Adipocyte (in vitro differentiated cells): ENCODE results near the gene ANKRD55.
"Not testable (repeated sequence)": the region's sequence is repeated elsewhere in the genome, so short reads cannot be mapped to it uniquely, and the experiment has no call there.

Experiments
- DNase-seq: peaks from one replicate; pipeline ENCODE4 v3.0.0-alpha.2; 2015; ENCODE audit warnings: low read depth
- H3K27me3 ChIP-seq: replicated peaks from 2 replicates; pipeline ENCODE4 v1.7.0; 2013; ENCODE audit warnings: mild to moderate bottlenecking, low read length, moderate library complexity; ENCODE audit not compliant: control insufficient read depth, insufficient read depth
- H3K36me3 ChIP-seq: 2 replicates; pipeline ENCODE4 v1.7.0; 2013; ENCODE audit warnings: low read length, mild to moderate bottlenecking, moderate library complexity; ENCODE audit not compliant: control insufficient read depth, insufficient read depth, severe bottlenecking
- H3K4me1 ChIP-seq: 2 replicates; pipeline ENCODE4 v1.7.0; 2013; ENCODE audit warnings: mild to moderate bottlenecking, low read length, moderate library complexity; ENCODE audit not compliant: control insufficient read depth, insufficient read depth
- H3K4me3 ChIP-seq: 2 replicates; pipeline ENCODE4 v1.7.0; 2013; ENCODE audit warnings: mild to moderate bottlenecking, low read length, moderate library complexity
- H3K9ac ChIP-seq: 2 replicates; pipeline ENCODE4 v1.7.0; 2013; ENCODE audit warnings: mild to moderate bottlenecking, low read length, moderate library complexity
- H3K9me3 ChIP-seq: 2 replicates; pipeline ENCODE4 v1.7.0; 2013; ENCODE audit warnings: mild to moderate bottlenecking, low read length, moderate library complexity; ENCODE audit not compliant: control insufficient read depth

Gene ANKRD55

DNA sequence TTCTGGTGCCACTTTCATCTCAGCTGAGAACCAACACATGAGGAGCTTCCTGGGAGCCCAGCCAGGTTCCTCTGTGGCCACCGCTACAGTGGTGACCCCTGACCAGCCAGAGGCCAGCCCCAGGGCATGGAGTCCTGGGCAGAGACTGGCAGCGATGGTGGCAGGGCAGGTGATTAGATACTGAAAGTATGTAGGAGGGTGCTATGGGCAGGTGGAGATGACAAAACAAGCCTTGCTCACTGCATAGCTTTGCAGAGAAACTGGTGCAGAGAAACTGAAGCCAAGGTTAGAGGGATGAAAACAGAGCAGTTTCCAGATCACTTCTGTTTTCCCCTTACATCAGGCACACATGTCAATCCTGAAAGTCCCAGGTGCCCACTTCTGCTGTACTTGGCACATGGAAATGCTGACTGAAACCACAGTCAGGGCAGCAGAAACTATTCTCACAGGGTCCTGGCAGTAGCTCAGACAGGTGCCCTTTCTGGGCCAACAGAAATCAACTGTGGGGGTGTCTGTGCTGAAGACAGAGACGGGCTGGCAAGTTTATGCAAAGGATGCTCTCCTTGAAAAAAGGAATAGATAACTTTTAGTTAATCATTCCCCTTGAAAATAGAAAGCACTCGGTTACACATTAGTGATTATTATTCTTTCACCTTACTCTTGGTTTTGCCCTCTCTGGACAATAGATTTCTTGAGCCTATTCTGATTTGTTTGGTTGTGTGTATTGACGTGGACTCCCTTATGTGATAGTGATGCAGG is 90.3 kb downstream of the ANKRD55 start:
- Histone ChIP-seq H3K4me1 (no peaks in the 10 kb centered on the region), H3K9me3 (no peaks in the 10 kb centered on the region), H3K4me3 (no peak overlapping the region), H3K9ac (no peak overlapping the region), H3K36me3 (no peaks in the 10 kb centered on the region), H3K27me3 (no peaks in the 10 kb centered on the region)
- DNase-seq, result no peak

DNA sequence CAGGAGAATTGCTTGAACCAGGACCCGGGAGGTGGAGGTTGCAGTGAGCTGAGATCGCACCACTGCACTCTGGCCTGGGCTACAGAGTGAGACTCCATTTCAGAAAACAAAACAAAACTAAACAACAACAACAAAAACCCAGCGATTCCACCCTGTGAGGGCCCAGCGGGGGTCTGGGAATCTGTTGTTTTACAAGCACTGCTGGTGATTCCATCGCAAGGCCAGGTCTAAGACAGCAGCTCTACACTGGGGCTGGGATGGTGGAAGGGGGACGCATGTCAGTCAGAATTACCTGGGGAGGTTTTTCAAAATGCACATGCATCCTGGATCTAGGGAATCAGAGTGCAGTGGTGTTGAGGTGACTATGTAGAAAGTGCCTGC is 90.9 kb downstream of the ANKRD55 start:
- Histone ChIP-seq H3K27me3 (no peaks in the 10 kb centered on the region), H3K36me3 (no peaks in the 10 kb centered on the region), H3K4me1 (no peaks in the 10 kb centered on the region), H3K9me3 (no peaks in the 10 kb centered on the region), H3K9ac (no peak overlapping the region), H3K4me3 (no peak overlapping the region)
- no peak for DNase-seq

DNA sequence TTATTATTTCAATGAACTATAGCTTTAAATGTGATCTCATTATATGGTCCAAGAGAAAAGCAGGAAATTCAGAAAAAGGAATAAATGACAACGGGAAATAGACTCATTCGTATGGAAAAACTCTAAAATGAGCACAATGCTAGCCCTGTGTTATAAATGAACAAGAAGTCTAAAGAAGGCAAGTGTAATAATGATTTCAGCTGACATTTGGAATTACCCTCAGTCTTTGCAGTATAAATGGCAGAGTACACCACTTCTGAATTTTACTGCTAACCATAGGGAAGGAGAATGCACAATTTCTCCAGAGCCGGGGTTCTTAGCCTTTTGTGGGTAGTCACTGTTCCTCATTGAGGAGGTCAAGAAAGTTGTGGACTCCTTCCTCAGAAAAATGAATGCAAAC is 93.1 kb downstream of the ANKRD55 start:
- no peaks in the 10 kb centered on the region for H3K4me1 ChIP-seq
- H3K27me3 ChIP-seq, result no peaks in the 10 kb centered on the region
- no peaks in the 10 kb centered on the region for H3K36me3 ChIP-seq
- DNase-seq, result no peak
- no peak overlapping the region for H3K9ac ChIP-seq
- H3K9me3 ChIP-seq, result no peaks in the 10 kb centered on the region
- H3K4me3 ChIP-seq, result no peak overlapping the region

DNA sequence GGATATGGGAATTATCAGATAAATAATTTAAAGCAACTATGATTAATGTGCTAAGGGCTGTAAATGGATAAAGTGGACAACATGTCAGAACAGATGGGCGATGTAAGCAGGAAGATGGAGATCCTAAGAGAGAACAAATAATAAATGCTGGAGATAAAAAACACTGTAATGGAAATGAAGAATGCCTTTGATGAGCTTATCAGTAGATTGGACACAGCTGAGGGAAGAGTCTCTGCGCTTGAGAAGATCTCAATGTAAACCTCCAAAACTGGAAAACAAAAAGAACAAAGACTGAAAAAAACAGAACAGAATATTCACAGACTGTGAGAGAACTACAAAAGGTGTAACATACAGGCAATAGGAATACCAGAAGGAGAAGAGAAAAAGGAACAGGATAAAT is 102.5 kb downstream of the ANKRD55 start:
- no peak overlapping the region for H3K4me3 ChIP-seq
- H3K36me3 ChIP-seq, result no peaks in the 10 kb centered on the region
- no peaks in the 10 kb centered on the region for H3K4me1 ChIP-seq
- H3K9ac ChIP-seq, result no peak overlapping the region
- no peaks in the 10 kb centered on the region for H3K27me3 ChIP-seq
- DNase-seq, result no peak
- peaks cover 6% of the 10 kb centered on the region for H3K9me3 ChIP-seq

DNA sequence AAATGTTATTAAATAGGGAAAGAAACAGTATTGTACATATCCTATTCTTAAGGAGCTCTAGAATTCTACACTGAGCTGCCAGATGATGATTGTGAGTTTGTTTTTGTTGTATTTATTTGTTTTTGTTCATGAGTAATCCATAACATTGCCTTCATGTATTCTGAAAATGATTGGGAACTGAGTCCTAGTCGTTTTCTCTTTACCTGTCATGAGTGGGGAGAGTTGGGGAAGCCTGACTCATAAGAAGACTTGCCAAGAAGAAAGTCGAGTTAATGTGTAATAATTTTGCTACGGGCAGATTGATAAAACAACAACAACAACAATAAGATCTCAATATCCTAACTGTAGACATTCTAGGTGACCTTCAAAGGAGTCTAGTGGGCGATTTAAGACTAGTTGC is 103.8 kb downstream of the ANKRD55 start:
- H3K9ac ChIP-seq, result no peak overlapping the region
- no peak for DNase-seq
- no peaks in the 10 kb centered on the region for H3K27me3 ChIP-seq
- H3K4me1 ChIP-seq, result peaks cover 8% of the 10 kb centered on the region
- H3K9me3 ChIP-seq, result peaks cover 6% of the 10 kb centered on the region
- no peaks in the 10 kb centered on the region for H3K36me3 ChIP-seq
- no peak overlapping the region for H3K4me3 ChIP-seq

DNA sequence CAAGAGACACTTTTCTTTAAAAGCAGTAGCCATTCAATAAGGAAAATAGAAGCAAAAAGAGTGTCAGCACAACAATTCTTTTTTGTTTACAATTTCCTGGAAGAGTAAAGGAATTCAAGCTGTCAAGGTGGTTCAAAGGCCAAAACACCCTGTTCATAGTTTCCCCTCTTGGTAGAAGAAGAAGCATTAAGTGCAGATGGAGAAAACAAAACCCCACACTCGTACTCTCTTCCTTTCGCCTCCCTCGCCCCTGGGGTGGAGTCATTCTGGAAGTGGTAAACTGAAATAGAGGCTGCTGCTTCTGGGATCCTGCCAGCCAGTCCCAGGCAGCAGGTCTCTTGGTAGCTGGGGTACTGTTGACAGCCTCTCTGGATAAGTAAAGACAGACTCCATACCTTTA is 105.0 kb downstream of the ANKRD55 start:
- peaks cover 6% of the 10 kb centered on the region for H3K9me3 ChIP-seq
- no peaks in the 10 kb centered on the region for H3K27me3 ChIP-seq
- no peaks in the 10 kb centered on the region for H3K36me3 ChIP-seq
- H3K4me1 ChIP-seq, result peaks cover 20% of the 10 kb centered on the region
- no peak for DNase-seq
- no peak overlapping the region for H3K4me3 ChIP-seq
- no peak overlapping the region for H3K9ac ChIP-seq

DNA sequence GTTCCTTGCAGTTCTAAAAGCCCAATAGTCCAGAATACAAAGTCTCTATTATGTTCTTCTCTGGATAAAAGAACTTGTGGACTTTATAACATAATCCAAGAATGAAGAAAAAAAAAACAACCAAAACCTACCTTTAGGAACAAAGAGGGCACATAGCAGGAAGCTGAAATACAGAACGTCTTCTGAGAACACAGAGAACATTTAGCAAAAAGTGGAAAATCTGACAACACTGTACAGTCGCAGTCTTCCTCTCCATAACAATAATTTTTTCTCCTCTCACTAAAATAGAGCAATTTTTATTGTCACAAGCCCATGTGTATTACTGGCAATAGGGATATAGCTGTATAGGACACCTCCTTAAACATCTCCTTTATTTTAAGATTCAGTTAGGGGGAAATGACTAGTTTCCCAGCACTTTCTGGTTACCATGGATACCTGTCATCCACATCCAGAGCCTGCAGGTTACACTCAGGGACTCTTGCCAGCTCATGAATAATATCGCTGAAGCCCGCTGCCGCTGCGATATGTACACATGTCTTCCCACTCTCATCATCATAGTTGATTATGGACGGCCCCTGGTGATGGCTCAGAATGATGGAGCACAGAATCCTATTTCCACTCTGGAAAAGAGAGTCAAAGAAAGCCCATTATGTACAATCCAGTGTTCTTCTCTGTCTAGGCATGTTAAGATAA is 106.5 kb downstream of the ANKRD55 start:
- Histone ChIP-seq H3K4me1 (peaks cover 25% of the 10 kb centered on the region), H3K9ac (no peak overlapping the region), H3K27me3 (no peaks in the 10 kb centered on the region), H3K4me3 (no peak overlapping the region), H3K36me3 (no peaks in the 10 kb centered on the region), H3K9me3 (peaks cover 6% of the 10 kb centered on the region)
- no peak for DNase-seq

DNA sequence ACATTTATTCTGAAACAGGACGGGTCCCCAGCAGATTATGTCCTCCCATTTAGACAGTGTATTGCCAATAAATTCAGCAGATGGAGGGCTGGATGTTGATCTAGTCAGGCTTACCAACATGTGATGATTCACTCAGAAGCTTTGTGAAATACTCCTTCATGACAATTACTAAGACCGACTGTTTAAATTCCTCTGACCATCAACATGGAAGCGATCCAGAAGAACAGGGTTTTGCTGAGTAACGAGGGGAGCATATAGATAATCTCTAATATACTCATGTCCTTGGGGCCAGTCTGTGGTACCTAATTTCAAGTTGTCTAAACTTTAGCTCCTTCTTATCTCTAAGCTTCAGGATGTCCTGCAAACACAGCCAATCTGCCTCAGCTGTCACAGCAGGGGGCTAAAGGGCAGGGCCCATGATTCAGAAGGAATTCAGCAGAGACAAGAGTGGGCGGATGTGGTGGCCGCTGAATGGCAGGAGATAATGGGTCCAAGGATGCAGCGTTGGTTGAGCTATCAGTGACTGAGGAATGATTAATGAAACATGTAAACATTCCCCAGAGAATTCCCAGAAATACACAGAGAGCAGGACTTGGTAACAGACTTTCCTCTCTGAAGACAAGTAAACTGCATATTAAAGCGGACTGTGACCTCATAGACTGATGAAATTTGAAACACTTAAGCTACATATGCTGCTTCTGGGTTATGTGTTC is 109.4 kb downstream of the ANKRD55 start:
- Histone ChIP-seq H3K9ac (peak overlapping the region; percentile 70), H3K4me1 (peaks cover 28% of the 10 kb centered on the region), H3K36me3 (no peaks in the 10 kb centered on the region), H3K27me3 (no peaks in the 10 kb centered on the region), H3K4me3 (peak overlapping the region; percentile 16), H3K9me3 (no peaks in the 10 kb centered on the region)
- DNase-seq, result peak; percentile 90

DNA sequence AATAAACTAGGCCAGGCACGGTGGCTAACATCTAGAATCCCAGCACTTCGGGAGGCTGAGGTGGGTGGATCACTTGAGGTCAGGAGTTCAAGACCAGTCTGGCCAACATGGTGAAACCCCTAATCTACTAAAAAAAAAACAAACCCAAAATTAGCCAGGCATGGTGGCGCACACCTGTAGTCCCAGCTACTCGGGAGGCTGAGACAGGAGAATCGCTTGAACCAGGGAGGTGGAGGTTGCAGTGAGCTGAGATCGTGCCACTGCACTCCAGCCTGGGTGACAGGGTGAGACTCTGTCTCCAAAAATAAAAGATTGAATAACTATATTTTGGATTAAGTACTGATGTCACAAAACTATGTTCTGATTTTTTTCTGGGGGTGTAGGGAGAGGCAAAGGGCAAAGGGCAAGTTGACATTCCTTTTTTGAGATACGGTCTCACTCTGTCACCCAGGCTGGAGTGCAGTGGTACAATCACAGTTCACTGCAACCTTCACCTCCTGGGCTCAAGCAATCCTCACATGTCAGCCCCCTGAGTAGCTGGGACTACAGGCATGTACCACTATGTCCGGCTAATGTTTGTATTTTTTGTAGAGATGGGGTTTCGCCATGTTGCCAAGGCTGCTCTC is 110.7 kb downstream of the ANKRD55 start:
- H3K27me3 ChIP-seq, H3K4me3 ChIP-seq, H3K9me3 ChIP-seq, H3K36me3 ChIP-seq, DNase-seq: not testable (repeated sequence)
- peak overlapping the region; percentile 7 for H3K9ac ChIP-seq
- H3K4me1 ChIP-seq, result peaks cover 28% of the 10 kb centered on the region

DNA sequence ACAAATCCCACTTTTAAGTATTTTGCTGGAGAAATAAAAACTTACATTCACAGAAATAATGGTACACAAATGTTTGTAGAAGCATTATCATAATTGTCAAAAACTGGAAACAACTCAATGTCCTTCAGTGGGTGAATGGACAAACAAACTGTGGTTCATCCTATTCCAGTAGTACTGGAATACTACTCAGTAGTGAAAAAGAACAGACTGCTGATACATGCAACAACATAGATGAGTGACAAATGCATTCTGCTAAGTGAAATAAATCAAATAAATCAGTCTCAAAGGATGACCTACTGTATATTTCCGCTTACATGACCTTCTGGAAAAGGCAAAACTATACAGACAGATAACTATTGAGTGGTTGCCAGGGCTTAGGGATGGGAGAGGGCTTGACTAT is 114.1 kb downstream of the ANKRD55 start:
- Histone ChIP-seq H3K9ac (no peak overlapping the region), H3K4me3 (no peak overlapping the region), H3K4me1 (peaks cover 26% of the 10 kb centered on the region), H3K9me3 (no peaks in the 10 kb centered on the region), H3K36me3 (no peaks in the 10 kb centered on the region), H3K27me3 (no peaks in the 10 kb centered on the region)
- no peak for DNase-seq

DNA sequence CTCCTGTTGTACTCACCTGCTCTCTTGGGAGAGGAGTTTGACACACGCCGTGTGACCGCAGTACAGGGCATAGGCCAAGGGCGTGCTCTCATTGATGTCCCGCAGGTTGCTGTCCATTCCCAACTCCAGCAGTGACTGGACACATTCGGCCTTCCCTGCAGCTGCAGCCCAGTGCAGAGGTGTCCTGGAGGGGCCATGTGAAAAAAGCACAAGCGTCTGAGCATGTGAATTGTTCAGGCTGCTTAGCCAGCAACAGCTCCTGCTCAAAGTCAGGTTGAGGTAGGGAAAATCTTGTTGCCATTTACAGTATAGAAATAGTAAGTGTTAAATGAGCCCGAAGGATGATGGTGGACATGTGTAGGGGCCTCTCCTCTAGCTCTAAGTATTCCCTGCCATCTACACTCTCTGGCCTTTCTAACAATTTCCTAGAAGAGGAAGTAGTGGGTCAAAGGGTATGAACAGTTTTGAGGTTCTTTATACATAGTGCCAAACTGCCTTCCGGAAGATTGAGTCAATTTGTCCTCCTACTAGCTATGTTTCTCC is 116.5 kb downstream of the ANKRD55 start:
- no peak for DNase-seq
- Histone ChIP-seq H3K36me3 (no peaks in the 10 kb centered on the region), H3K9ac (no peak overlapping the region), H3K27me3 (no peaks in the 10 kb centered on the region), H3K4me1 (peaks cover 12% of the 10 kb centered on the region), H3K9me3 (no peaks in the 10 kb centered on the region), H3K4me3 (no peak overlapping the region)
